HUDEP-2 (cell line): ENCODE measurements around the gene BBS12.

Experiments used
- DNase-seq, 76 experiments: peaks; one replicate each; lab custom pipeline; 2025; ENCODE audit not compliant: unreplicated experiment in 76 of 76; lab: John Stamatoyannopoulos, UW

Gene BBS12

GRCh38 chr4:122788935-122789334 lies 56.4 kb downstream of the BBS12 start:
- no peak for DNase-seq

- DNase-seq, result no peak
Measured at GRCh38 chr4:122793811-122794210, 61.3 kb downstream of the BBS12 start.
